GM23248 (cell line): ENCODE data around the gene ELF4.

Experiments
- EZH2 ChIP-seq: fragments of 200-600 bp; sonication (generic); IDR thresholded peaks from 2 replicates; pipeline ENCODE4 v1.6.1; 2018; ENCODE audit warnings: antibody characterized with exemption, mild to moderate bottlenecking; ENCODE audit not compliant: insufficient read depth, poor library complexity, severe bottlenecking
- EZH2phosphoT487 ChIP-seq: fragments of 200-600 bp; sonication (generic); IDR thresholded peaks from 2 replicates; pipeline ENCODE4 v1.6.1; 2018; ENCODE audit warnings: antibody characterized with exemption, moderate library complexity, mild to moderate bottlenecking, low read depth; ENCODE audit not compliant: insufficient read depth

DNA sequence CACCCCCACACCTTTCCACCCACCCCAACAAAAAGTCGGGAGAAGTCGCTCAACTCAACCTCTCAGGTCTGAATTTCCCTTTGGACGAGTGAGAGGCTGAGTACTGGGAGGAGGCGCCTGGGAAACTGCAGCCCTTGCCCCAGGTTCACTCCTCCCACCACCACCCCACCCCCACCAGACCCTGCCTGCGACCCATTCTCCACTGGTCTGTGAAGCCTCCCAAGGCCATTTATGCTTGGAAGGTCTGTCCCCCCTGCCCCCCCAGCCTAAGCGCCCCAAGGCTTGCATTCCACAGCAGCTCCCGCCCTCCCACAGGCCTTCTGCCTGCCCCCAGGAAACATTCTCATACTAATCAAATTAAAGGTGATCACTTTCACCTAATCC is 27.2 kb downstream of the ELF4 start:
- TF ChIP-seq EZH2 = no peak
- no peak for TF ChIP-seq EZH2phosphoT487
